SH-SY5Y (cell line): ENCODE results near the gene PEX11A.

ENCODE experiments used
- GATA2 ChIP-seq: IDR thresholded peaks from 2 replicates; pipeline ENCODE4 v1.6.1; 2011; ENCODE audit warnings: mild to moderate bottlenecking, low read depth, low read length
- GATA3 ChIP-seq: IDR thresholded peaks from 2 replicates; pipeline ENCODE4 v1.6.1; 2011; ENCODE audit warnings: low read depth, mild to moderate bottlenecking, low read length, moderate library complexity

PEX11A gene

GRCh38 chr15:89649013-89649625, 41.4 kb downstream of the PEX11A start:
- no peak for TF ChIP-seq GATA2
- TF ChIP-seq GATA3 = no peak

GRCh38 chr15:89648106-89649012, 42.2 kb downstream of the PEX11A start:
- TF ChIP-seq GATA2 = no peak
- TF ChIP-seq GATA3 = no peak

- no peak for TF ChIP-seq GATA2
- no peak for TF ChIP-seq GATA3
These were observed 43.2 kb downstream of the PEX11A start for GRCh38 chr15:89647191-89647851.

- TF ChIP-seq GATA3 (no peak), GATA2 (no peak)
These were observed 44.0 kb downstream of the PEX11A start for GRCh38 chr15:89646416-89647141.

GRCh38 chr15:89645680-89646079, 44.9 kb downstream of the PEX11A start:
- TF ChIP-seq GATA2 (no peak), GATA3 (no peak)

- TF ChIP-seq GATA2 (no peak), GATA3 (no peak)
These were observed 48.4 kb downstream of the PEX11A start for GRCh38 chr15:89642106-89642505.

- no peak for TF ChIP-seq GATA3
- no peak for TF ChIP-seq GATA2
These were observed 49.5 kb downstream of the PEX11A start for GRCh38 chr15:89641053-89641452.

- no peak for TF ChIP-seq GATA2
- no peak for TF ChIP-seq GATA3
These were observed 50.3 kb downstream of the PEX11A start for GRCh38 chr15:89640245-89640644.

- TF ChIP-seq GATA2 (no peak), GATA3 (no peak)
These were observed 57.0 kb downstream of the PEX11A start for GRCh38 chr15:89633585-89633984.

- TF ChIP-seq GATA3 (no peak), GATA2 (no peak)
These were observed 57.8 kb downstream of the PEX11A start for GRCh38 chr15:89632563-89633430.

GRCh38 chr15:89631902-89632264, 58.7 kb downstream of the PEX11A start:
- TF ChIP-seq GATA2 (no peak), GATA3 (no peak)
